ENCODE measurements around the gene DNAJC17.

DNA sequence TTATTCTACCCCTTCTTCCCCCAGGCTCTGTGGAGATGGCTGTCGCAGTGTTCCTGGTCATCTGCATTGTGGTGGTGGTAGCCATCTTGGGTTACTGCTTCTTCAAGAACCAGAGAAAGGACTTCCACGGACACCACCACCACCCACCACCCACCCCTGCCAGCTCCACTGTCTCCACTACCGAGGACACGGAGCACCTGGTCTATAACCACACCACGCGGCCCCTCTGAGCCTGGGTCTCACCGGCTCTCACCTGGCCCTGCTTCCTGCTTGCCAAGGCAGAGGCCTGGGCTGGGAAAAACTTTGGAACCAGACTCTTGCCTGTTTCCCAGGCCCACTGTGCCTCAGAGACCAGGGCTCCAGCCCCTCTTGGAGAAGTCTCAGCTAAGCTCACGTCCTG is 49.5 kb upstream of the DNAJC17 start:
- TF ChIP-seq ATAD3A (CRISPR knock-in tag; IDR thresholded peaks at IDR 0.05): no peak
- TF ChIP-seq, protein P1, sequence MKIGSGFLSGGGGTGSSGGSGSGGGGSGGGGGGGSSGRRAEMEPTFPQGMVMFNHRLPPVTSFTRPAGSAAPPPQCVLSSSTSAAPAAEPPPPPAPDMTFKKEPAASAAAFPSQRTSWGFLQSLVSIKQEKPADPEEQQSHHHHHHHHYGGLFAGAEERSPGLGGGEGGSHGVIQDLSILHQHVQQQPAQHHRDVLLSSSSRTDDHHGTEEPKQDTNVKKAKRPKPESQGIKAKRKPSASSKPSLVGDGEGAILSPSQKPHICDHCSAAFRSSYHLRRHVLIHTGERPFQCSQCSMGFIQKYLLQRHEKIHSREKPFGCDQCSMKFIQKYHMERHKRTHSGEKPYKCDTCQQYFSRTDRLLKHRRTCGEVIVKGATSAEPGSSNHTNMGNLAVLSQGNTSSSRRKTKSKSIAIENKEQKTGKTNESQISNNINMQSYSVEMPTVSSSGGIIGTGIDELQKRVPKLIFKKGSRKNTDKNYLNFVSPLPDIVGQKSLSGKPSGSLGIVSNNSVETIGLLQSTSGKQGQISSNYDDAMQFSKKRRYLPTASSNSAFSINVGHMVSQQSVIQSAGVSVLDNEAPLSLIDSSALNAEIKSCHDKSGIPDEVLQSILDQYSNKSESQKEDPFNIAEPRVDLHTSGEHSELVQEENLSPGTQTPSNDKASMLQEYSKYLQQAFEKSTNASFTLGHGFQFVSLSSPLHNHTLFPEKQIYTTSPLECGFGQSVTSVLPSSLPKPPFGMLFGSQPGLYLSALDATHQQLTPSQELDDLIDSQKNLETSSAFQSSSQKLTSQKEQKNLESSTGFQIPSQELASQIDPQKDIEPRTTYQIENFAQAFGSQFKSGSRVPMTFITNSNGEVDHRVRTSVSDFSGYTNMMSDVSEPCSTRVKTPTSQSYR (CRISPR knock-in tag; IDR thresholded peaks at IDR 0.05; ENCODE audit: borderline replicate concordance): no peak
- no peak for TF ChIP-seq MTA1 (CRISPR knock-in tag; IDR thresholded peaks at IDR 0.05; ENCODE audit: borderline replicate concordance)

Data from HepG2 (cell line).